GM23338 (cell line): Measurements from ENCODE around the gene RMI2. TPM values are rescaled to one million over a fixed set of nuclear protein-coding genes. Genes with fewer than 3 reads are reported as not detected.
A peak's percentile ranks its signal among the peaks of the same experiment; 100 is the strongest.

Experiments used
- ATAC-seq: fragments of 200-7000 bp; cut with Tn5 transposase; 3 replicates; pipeline ENCODE4 v1.9.1; 2020
- DNase-seq: peaks from one replicate; pipeline ENCODE4 v3.0.0-alpha.2; 2015; ENCODE audit warnings: low spot score
- H2AFZ ChIP-seq: fragments of 200-600 bp; sonication (generic); 2 replicates; pipeline ENCODE4 v1.8.0; 2016; ENCODE audit warnings: antibody characterized with exemption, mild to moderate bottlenecking, moderate library complexity
- H3F3A ChIP-seq: fragments of 200-600 bp; sonication (generic); replicated peaks from 2 replicates; pipeline ENCODE4 v1.8.0; 2017; ENCODE audit warnings: antibody characterized with exemption, mixed run types, low read depth
- H3K27ac ChIP-seq: fragments of 200-600 bp; sonication (generic); 2 replicates; pipeline ENCODE4 v1.6.1; 2016; ENCODE audit warnings: low read depth
- H3K27me3 ChIP-seq: fragments of 200-600 bp; sonication (generic); 2 replicates; pipeline ENCODE4 v1.8.0; 2016; ENCODE audit warnings: mild to moderate bottlenecking, mixed run types, moderate library complexity; ENCODE audit not compliant: insufficient read depth
- H3K36me3 ChIP-seq: fragments of 200-600 bp; sonication (generic); 2 replicates; pipeline ENCODE4 v1.8.0; 2016; ENCODE audit warnings: mild to moderate bottlenecking; ENCODE audit not compliant: insufficient read depth
- H3K4me1 ChIP-seq: fragments of 200-600 bp; sonication (generic); 2 replicates; pipeline ENCODE4 v1.8.0; 2016; ENCODE audit warnings: mild to moderate bottlenecking, moderate library complexity; ENCODE audit not compliant: insufficient read depth
- H3K4me2 ChIP-seq: fragments of 200-600 bp; sonication (generic); 2 replicates; pipeline ENCODE4 v1.7.1; 2017; ENCODE audit warnings: mixed run types
- H3K4me3 ChIP-seq: fragments of 200-600 bp; sonication (generic); 2 replicates; pipeline ENCODE4 v1.6.1; 2016; ENCODE audit warnings: mixed run types
- H3K79me2 ChIP-seq: fragments of 200-600 bp; sonication (generic); replicated peaks from 2 replicates; pipeline ENCODE4 v1.8.0; 2017; ENCODE audit warnings: mild to moderate bottlenecking; ENCODE audit not compliant: insufficient read depth
- H3K9me2 ChIP-seq: fragments of 200-600 bp; sonication (generic); 2 replicates; pipeline ENCODE4 v1.8.0; 2017; ENCODE audit not compliant: insufficient read depth
- H4K20me1 ChIP-seq: fragments of 200-600 bp; sonication (generic); replicated peaks from 2 replicates; pipeline ENCODE4 v1.8.0; 2017; ENCODE audit warnings: mild to moderate bottlenecking; ENCODE audit not compliant: insufficient read depth
- H3K27ac Mint-ChIP-seq: 2 replicates; pipeline ENCODE4 v1.8.0; 2020; ENCODE audit warnings: inconsistent platforms, mild to moderate bottlenecking, moderate library complexity, mixed read lengths
- H3K27me3 Mint-ChIP-seq: 3 replicates; pipeline ENCODE4 v1.8.0; 2022; ENCODE audit warnings: low read depth, mild to moderate bottlenecking, moderate library complexity, mixed read lengths, inconsistent platforms; ENCODE audit not compliant: insufficient read depth, poor library complexity
- H3K36me3 Mint-ChIP-seq: 3 replicates; pipeline ENCODE4 v1.8.0; 2021; ENCODE audit warnings: low read depth, mild to moderate bottlenecking, inconsistent platforms, moderate library complexity, mixed read lengths
- H3K4me1 Mint-ChIP-seq: 3 replicates; pipeline ENCODE4 v1.8.0; 2020; ENCODE audit warnings: mild to moderate bottlenecking, inconsistent platforms, mixed read lengths
- H3K4me3 Mint-ChIP-seq: 3 replicates; pipeline ENCODE4 v1.8.0; 2021; ENCODE audit warnings: moderate library complexity, mild to moderate bottlenecking, inconsistent platforms, mixed read lengths
- H3K9me3 Mint-ChIP-seq: 3 replicates; pipeline ENCODE4 v1.8.0; 2020; ENCODE audit warnings: moderate library complexity, mild to moderate bottlenecking, inconsistent platforms, mixed read lengths
- CREB1 ChIP-seq: fragments of 250-450 bp; sonication (Bioruptor Pico); IDR thresholded peaks from 2 replicates; pipeline ENCODE4 v1.5.0; 2020; ENCODE audit warnings: low read depth, mild to moderate bottlenecking, moderate library complexity
- EZH2 ChIP-seq: fragments of 200-600 bp; sonication (generic); IDR thresholded peaks from one replicate; pipeline ENCODE4 v1.8.0; 2017; ENCODE audit warnings: antibody characterized with exemption, mild to moderate bottlenecking, low read depth; ENCODE audit not compliant: unreplicated experiment
- EZH2phosphoT487 ChIP-seq: fragments of 200-600 bp; sonication (generic); IDR thresholded peaks from one replicate; pipeline ENCODE4 v1.8.1; 2018; ENCODE audit warnings: antibody characterized with exemption; ENCODE audit not compliant: unreplicated experiment
- JUNB ChIP-seq: IDR thresholded peaks from one replicate; pipeline ENCODE4 v1.6.1; 2016; ENCODE audit warnings: antibody characterized with exemption; ENCODE audit not compliant: unreplicated experiment
- NANOG ChIP-seq: IDR thresholded peaks from 2 replicates; pipeline ENCODE4 v1.6.1; 2016; ENCODE audit warnings: antibody characterized with exemption, borderline replicate concordance
- POLR2AphosphoS5 ChIP-seq: IDR thresholded peaks from 2 replicates; pipeline ENCODE4 v1.6.1; 2016; ENCODE audit warnings: antibody characterized with exemption, low read depth
- STAT1 ChIP-seq: IDR thresholded peaks from one replicate; pipeline ENCODE4 v1.6.1; 2016; ENCODE audit warnings: antibody characterized with exemption; ENCODE audit not compliant: unreplicated experiment
- ZNF114 ChIP-seq: fragments of 250-450 bp; sonication (Bioruptor Pico); IDR thresholded peaks from 2 replicates; pipeline ENCODE4 v1.5.0; 2020; ENCODE audit warnings: mild to moderate bottlenecking, moderate library complexity
- ZNF331 ChIP-seq: fragments of 250-450 bp; sonication (Bioruptor Pico); IDR thresholded peaks from 2 replicates; pipeline ENCODE4 v1.5.0; 2020; ENCODE audit warnings: low read depth, mild to moderate bottlenecking, moderate library complexity
- polyA plus RNA-seq: library from polyadenylated mRNA; unstranded; fragments of >200 nt; fragmentation: Nextera tagmentation; extraction: Ambion mirVana; gene quantifications from 2 replicates; pipeline ENCODE4 v1.2.1, GENCODE V29; 2016
- total RNA-seq: library from RNA; depleted of rRNA; stranded (reverse); fragments of >200 nt; shearing (Covaris generic); gene quantifications from 2 replicates; pipeline ENCODE4 v1.2.3, GENCODE V29; 2014
- TF ChIP-seq, protein P1 (sequence below), 2 experiments: fragments of 200-600 bp in 1 of 2; sonication (generic) in 1 of 2; conservative IDR thresholded peaks; 2 replicates each; pipeline versions ENCODE4 v1.5.1 to v1.6.1; 2016 to 2017; ENCODE audit warnings: antibody characterized with exemption in 2 of 2, low read depth in 2 of 2, mild to moderate bottlenecking in 2 of 2, moderate library complexity in 1 of 2
- TF ChIP-seq, protein P2 (sequence below): fragments of 250-450 bp; sonication (Bioruptor Pico); IDR thresholded peaks from 2 replicates; pipeline ENCODE4 v1.5.0; 2020; ENCODE audit warnings: mild to moderate bottlenecking, moderate library complexity
- TF ChIP-seq, protein P3 (sequence below): IDR thresholded peaks from 2 replicates; pipeline ENCODE4 v1.6.1; 2016; ENCODE audit warnings: antibody characterized with exemption
- TF ChIP-seq, protein P4 (sequence below): IDR thresholded peaks from one replicate; pipeline ENCODE4 v1.6.1; 2018; ENCODE audit warnings: antibody characterized with exemption; ENCODE audit not compliant: unreplicated experiment

The RMI2 gene
- total and polyA plus RNA-seq, 2 experiments from 2014 or later, result 98.2 to 108 TPM

DNA sequence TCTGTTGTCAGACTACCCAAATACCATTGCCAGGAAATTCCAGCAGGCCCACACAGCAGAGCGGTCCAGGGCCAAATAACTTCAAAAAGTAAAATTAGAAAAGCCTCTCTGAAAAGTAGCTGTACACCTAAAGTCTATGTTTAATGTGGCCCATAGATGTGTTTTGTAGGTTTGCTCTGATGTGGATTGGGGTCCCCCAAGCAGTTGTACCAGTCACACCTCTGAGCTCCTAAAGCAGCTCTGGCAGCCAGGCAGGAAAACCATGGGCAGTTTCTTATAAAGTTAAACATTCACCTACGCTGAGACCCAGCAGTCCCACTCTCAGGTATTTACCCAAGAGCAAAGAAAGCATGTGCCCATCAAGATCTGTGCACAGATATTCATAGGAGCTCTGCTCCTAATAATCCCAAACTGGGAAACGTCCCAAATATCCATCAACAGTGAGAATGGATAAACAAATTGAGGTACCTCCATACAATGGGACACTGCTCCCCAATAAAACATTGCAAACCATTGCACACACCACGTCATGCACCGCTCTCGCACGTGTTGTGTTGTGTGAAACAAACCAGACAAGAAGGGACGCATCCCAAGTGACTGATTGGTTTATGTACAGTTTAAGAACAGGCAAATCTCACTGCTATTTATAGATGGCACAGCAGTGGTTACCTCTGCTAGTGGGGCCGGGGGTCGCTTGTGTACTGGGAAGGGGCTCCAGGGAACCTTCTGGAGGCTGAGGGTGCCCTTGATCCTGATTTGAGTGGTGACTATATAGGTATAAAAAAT lies 48.4 kb upstream of the RMI2 start:
- Mint-ChIP-seq H3K4me3 (no peak overlapping the region; the same call in 2 of the 3 replicates), H3K27ac (0 out of 2 replicates have a peak overlapping the region, but pooled peaks have one; percentile 23), H3K36me3 (no peaks in the 10 kb centered on the region), H3K9me3 (no peaks in the 10 kb centered on the region), H3K27me3 (no peaks in the 10 kb centered on the region), H3K4me1 (peaks cover 14% of the 10 kb centered on the region)
- Histone ChIP-seq H3K9me2 (no peaks in the 10 kb centered on the region), H3K27me3 (no peaks in the 10 kb centered on the region), H3K36me3 (no peaks in the 10 kb centered on the region), H3K27ac (no peak overlapping the region), H2AFZ (peak overlapping the region; percentile 96), H3F3A (peaks cover 7% of the 10 kb centered on the region; the same call in 1 of the 2 replicates), H3K4me1 (peaks cover 17% of the 10 kb centered on the region), H3K4me2 (peak overlapping the region; percentile 48), H3K79me2 (no peaks in the 10 kb centered on the region), H3K4me3 (no peak overlapping the region), H4K20me1 (no peaks in the 10 kb centered on the region)
- ATAC-seq (no peak; the same call in 2 of the 3 replicates), DNase-seq (no peak)
- no peak for TF ChIP-seq STAT1
- TF ChIP-seq EZH2phosphoT487, result no peak
- TF ChIP-seq NANOG, result no peak
- no peak for TF ChIP-seq POLR2AphosphoS5
- TF ChIP-seq ZNF331, result no peak
- TF ChIP-seq ZNF114 (CRISPR knock-in tag), result no peak
- no peak for TF ChIP-seq EZH2
- TF ChIP-seq, protein P1, sequence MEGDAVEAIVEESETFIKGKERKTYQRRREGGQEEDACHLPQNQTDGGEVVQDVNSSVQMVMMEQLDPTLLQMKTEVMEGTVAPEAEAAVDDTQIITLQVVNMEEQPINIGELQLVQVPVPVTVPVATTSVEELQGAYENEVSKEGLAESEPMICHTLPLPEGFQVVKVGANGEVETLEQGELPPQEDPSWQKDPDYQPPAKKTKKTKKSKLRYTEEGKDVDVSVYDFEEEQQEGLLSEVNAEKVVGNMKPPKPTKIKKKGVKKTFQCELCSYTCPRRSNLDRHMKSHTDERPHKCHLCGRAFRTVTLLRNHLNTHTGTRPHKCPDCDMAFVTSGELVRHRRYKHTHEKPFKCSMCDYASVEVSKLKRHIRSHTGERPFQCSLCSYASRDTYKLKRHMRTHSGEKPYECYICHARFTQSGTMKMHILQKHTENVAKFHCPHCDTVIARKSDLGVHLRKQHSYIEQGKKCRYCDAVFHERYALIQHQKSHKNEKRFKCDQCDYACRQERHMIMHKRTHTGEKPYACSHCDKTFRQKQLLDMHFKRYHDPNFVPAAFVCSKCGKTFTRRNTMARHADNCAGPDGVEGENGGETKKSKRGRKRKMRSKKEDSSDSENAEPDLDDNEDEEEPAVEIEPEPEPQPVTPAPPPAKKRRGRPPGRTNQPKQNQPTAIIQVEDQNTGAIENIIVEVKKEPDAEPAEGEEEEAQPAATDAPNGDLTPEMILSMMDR (conservative IDR thresholded peaks at IDR 0.05; ENCODE audit: low read depth in 2 of 2), result no peak
- TF ChIP-seq, protein P2, sequence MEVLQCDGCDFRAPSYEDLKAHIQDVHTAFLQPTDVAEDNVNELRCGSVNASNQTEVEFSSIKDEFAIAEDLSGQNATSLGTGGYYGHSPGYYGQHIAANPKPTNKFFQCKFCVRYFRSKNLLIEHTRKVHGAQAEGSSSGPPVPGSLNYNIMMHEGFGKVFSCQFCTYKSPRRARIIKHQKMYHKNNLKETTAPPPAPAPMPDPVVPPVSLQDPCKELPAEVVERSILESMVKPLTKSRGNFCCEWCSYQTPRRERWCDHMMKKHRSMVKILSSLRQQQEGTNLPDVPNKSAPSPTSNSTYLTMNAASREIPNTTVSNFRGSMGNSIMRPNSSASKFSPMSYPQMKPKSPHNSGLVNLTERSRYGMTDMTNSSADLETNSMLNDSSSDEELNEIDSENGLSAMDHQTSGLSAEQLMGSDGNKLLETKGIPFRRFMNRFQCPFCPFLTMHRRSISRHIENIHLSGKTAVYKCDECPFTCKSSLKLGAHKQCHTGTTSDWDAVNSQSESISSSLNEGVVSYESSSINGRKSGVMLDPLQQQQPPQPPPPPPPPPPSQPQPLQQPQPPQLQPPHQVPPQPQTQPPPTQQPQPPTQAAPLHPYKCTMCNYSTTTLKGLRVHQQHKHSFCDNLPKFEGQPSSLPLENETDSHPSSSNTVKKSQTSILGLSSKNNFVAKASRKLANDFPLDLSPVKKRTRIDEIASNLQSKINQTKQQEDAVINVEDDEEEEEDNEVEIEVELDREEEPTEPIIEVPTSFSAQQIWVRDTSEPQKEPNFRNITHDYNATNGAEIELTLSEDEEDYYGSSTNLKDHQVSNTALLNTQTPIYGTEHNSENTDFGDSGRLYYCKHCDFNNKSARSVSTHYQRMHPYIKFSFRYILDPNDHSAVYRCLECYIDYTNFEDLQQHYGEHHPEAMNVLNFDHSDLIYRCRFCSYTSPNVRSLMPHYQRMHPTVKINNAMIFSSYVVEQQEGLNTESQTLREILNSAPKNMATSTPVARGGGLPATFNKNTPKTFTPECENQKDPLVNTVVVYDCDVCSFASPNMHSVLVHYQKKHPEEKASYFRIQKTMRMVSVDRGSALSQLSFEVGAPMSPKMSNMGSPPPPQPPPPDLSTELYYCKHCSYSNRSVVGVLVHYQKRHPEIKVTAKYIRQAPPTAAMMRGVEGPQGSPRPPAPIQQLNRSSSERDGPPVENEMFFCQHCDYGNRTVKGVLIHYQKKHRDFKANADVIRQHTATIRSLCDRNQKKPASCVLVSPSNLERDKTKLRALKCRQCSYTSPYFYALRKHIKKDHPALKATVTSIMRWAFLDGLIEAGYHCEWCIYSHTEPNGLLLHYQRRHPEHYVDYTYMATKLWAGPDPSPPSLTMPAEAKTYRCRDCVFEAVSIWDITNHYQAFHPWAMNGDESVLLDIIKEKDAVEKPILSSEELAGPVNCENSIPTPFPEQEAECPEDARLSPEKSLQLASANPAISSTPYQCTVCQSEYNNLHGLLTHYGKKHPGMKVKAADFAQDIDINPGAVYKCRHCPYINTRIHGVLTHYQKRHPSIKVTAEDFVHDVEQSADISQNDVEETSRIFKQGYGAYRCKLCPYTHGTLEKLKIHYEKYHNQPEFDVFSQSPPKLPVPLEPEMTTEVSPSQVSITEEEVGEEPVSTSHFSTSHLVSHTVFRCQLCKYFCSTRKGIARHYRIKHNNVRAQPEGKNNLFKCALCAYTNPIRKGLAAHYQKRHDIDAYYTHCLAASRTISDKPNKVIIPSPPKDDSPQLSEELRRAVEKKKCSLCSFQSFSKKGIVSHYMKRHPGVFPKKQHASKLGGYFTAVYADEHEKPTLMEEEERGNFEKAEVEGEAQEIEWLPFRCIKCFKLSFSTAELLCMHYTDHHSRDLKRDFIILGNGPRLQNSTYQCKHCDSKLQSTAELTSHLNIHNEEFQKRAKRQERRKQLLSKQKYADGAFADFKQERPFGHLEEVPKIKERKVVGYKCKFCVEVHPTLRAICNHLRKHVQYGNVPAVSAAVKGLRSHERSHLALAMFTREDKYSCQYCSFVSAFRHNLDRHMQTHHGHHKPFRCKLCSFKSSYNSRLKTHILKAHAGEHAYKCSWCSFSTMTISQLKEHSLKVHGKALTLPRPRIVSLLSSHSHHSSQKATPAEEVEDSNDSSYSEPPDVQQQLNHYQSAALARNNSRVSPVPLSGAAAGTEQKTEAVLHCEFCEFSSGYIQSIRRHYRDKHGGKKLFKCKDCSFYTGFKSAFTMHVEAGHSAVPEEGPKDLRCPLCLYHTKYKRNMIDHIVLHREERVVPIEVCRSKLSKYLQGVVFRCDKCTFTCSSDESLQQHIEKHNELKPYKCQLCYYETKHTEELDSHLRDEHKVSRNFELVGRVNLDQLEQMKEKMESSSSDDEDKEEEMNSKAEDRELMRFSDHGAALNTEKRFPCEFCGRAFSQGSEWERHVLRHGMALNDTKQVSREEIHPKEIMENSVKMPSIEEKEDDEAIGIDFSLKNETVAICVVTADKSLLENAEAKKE (CRISPR knock-in tag), result no peak
- TF ChIP-seq, protein P3, sequence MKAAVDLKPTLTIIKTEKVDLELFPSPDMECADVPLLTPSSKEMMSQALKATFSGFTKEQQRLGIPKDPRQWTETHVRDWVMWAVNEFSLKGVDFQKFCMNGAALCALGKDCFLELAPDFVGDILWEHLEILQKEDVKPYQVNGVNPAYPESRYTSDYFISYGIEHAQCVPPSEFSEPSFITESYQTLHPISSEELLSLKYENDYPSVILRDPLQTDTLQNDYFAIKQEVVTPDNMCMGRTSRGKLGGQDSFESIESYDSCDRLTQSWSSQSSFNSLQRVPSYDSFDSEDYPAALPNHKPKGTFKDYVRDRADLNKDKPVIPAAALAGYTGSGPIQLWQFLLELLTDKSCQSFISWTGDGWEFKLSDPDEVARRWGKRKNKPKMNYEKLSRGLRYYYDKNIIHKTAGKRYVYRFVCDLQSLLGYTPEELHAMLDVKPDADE, result no peak
- TF ChIP-seq, protein P4, sequence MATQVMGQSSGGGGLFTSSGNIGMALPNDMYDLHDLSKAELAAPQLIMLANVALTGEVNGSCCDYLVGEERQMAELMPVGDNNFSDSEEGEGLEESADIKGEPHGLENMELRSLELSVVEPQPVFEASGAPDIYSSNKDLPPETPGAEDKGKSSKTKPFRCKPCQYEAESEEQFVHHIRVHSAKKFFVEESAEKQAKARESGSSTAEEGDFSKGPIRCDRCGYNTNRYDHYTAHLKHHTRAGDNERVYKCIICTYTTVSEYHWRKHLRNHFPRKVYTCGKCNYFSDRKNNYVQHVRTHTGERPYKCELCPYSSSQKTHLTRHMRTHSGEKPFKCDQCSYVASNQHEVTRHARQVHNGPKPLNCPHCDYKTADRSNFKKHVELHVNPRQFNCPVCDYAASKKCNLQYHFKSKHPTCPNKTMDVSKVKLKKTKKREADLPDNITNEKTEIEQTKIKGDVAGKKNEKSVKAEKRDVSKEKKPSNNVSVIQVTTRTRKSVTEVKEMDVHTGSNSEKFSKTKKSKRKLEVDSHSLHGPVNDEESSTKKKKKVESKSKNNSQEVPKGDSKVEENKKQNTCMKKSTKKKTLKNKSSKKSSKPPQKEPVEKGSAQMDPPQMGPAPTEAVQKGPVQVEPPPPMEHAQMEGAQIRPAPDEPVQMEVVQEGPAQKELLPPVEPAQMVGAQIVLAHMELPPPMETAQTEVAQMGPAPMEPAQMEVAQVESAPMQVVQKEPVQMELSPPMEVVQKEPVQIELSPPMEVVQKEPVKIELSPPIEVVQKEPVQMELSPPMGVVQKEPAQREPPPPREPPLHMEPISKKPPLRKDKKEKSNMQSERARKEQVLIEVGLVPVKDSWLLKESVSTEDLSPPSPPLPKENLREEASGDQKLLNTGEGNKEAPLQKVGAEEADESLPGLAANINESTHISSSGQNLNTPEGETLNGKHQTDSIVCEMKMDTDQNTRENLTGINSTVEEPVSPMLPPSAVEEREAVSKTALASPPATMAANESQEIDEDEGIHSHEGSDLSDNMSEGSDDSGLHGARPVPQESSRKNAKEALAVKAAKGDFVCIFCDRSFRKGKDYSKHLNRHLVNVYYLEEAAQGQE, result no peak
- TF ChIP-seq CREB1 (CRISPR knock-in tag), result no peak
- TF ChIP-seq JUNB, result no peak
